Fibroblast of pulmonary artery (primary cell): ENCODE data around the gene STX1B.
"Not testable (repeated sequence)": the region's sequence is repeated elsewhere in the genome, so short reads cannot be mapped to it uniquely, and the experiment has no call there.

Experiments
- DNase-seq: peaks from one replicate; pipeline ENCODE4 v3.0.0-alpha.2; 2010; ENCODE audit warnings: low read depth
- H3K4me3 ChIP-seq: replicated peaks from 2 replicates; pipeline ENCODE4 v1.5.1; 2011; ENCODE audit warnings: low read depth, mild to moderate bottlenecking, control low read depth, low read length, moderate library complexity
- TF ChIP-seq, protein P1 (sequence below): IDR thresholded peaks from 2 replicates; pipeline ENCODE4 v1.5.1; 2011; ENCODE audit warnings: mild to moderate bottlenecking, control low read depth, low read length, inconsistent platforms; ENCODE audit errors: missing control alignments

The STX1B gene

DNA sequence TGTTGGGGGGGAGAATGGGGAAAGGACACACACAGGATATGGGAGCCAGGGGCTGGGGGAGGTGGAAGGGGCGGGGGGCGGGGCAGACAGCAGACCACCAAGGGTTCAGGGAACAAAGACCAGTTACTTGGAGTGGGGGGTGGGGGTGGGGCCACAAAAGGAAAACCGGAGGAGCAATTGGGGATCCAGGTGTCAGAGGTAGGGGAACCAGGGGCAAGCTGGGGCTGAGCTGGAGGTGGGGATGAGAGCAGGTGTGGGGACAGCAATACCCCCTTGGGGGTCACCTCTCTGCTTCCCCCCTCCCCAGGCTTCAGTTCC lies 62.9 kb downstream of the STX1B start:
- TF ChIP-seq, protein P1, sequence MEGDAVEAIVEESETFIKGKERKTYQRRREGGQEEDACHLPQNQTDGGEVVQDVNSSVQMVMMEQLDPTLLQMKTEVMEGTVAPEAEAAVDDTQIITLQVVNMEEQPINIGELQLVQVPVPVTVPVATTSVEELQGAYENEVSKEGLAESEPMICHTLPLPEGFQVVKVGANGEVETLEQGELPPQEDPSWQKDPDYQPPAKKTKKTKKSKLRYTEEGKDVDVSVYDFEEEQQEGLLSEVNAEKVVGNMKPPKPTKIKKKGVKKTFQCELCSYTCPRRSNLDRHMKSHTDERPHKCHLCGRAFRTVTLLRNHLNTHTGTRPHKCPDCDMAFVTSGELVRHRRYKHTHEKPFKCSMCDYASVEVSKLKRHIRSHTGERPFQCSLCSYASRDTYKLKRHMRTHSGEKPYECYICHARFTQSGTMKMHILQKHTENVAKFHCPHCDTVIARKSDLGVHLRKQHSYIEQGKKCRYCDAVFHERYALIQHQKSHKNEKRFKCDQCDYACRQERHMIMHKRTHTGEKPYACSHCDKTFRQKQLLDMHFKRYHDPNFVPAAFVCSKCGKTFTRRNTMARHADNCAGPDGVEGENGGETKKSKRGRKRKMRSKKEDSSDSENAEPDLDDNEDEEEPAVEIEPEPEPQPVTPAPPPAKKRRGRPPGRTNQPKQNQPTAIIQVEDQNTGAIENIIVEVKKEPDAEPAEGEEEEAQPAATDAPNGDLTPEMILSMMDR: no peak
- no peak overlapping the region for H3K4me3 ChIP-seq
- DNase-seq: no peak

DNA sequence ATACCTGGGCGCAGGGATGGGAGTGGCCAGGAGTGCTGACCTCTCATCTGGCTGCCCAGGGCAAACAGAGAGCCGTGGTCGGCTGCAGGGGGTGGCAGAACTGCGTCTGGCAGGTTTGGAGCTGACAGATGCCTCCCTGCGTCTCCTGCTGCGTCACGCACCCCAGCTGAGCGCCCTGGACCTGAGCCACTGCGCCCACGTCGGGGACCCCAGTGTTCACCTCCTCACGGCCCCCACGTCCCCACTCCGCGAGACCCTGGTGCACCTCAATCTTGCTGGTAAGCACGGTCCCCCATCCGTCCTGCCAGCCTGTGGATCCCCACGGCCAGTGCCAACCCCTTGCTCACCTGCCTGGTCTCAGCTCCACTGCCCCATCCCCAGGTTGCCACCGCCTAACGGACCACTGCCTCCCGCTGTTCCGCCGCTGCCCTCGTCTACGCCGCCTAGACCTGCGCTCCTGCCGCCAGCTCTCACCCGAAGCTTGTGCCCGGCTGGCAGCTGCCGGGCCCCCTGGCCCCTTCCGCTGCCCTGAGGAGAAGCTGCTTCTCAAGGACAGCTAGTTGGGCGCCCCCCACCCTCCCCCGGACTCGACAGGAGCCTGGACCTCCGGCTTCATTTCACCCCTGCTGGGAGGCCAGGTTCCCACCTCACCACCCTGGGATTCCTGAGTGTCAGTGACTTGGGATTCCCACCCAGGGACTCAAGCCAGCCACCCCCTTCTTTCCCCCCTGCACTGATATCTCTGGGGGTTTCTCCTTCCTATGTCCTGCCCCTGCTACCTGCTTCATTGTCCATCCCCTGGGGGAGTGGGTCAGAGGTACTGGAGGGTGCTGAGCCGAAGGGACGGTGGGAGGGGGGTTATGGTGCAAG lies 63.5 kb downstream of the STX1B start:
- TF ChIP-seq, protein P1: no peak
- DNase-seq: no peak
- H3K4me3 ChIP-seq: no peak overlapping the region

DNA sequence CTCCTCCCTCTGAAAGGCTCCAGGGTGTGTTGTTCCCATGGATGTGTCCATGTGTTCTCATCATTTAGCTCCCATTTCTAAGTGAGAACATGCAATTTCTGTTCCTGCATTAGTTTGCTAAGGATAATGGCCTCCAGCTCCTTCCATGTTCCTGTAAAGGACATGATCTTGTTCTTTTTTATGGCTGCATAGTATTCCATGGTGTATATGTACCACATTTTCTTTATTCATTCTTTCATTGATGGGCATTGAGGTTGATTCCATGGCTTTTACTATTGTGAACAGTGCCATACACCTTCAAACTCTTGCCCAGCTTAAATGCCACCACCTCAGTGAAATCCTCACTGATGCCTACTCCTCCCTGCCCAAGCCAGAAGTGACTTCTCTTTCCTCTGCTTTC lies 66.1 kb downstream of the STX1B start:
- TF ChIP-seq, protein P1: no peak
- DNase-seq: no peak
- H3K4me3 ChIP-seq: no peak overlapping the region

- H3K4me3 ChIP-seq: no peak overlapping the region
- no peak for DNase-seq
- TF ChIP-seq, protein P1: no peak
Observed at GRCh38 chr16:30942426-30942806, 68.0 kb downstream of the STX1B start.

DNA sequence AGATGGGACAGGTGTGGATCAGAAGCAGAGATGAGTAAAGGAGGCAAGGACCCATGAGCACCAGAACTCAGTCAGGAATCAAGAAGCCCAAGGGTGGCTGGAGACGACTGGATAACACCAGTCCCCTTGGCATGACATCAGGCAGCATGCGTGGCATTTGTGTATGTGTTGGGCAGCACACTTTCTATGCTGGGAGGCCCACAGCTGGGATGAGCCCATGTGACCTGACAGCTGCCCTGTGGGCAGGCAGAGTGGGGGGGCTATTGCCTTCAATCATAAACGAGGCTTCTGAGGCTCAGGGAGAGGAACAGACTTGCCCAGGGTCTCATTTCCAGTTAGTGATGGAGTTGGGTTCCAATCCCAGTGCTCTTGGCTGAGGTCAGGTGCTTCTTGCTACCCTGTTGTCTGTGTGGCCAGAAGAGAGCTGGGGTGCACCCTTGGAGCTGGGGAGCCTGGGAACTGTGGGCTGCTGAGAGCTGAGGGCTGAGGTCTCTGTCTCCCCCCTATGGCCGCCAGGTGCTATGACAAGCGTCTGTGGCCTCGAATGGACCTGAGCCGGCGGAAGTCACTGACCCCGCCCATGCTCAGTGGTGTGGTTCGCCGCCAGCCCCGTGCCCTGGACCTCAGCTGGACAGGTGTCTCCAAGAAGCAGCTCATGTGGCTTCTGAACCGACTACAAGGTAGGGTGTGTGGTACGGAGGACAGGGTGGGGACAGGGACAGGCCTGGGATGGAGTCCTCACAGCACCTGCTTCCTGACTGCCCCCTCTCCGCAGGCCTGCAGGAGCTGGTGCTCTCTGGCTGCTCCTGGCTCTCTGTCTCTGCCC lies 68.6 kb downstream of the STX1B start:
- TF ChIP-seq, protein P1: peak; percentile 91
- no peak overlapping the region for H3K4me3 ChIP-seq
- peak; percentile 70 for DNase-seq

DNA sequence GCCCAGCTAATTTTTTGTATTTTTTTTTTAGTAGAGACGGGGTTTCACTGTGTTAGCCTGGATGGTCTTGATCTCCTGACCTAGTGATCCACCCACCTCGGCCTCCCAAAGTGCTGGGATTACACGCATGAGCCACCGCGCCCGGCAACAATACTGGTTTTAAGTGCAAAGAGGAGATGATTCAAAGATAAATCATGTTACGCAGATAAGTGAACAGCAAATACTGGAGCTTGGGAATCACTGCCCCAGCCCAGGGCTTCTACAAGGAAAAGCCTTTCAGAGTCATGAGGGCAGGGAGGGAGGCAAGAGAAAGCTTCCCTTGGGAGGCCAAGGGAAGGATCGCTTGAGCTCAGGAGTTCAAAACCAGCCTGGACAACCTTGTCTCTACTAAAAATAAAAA lies 70.9 kb downstream of the STX1B start:
- not testable (repeated sequence) for DNase-seq, H3K4me3 ChIP-seq
